GM21786 (cell line): Measurements from ENCODE around the gene OR11G2.
"Not testable (repeated sequence)": the region's sequence is repeated elsewhere in the genome, so short reads cannot be mapped to it uniquely, and the experiment has no call there.

Source experiments
- ATAC-seq: cut with Tn5 transposase; IDR thresholded peaks from one replicate; pipeline ENCODE4 v1.9.1; 2021; ENCODE audit not compliant: unreplicated experiment

Gene OR11G2

DNA sequence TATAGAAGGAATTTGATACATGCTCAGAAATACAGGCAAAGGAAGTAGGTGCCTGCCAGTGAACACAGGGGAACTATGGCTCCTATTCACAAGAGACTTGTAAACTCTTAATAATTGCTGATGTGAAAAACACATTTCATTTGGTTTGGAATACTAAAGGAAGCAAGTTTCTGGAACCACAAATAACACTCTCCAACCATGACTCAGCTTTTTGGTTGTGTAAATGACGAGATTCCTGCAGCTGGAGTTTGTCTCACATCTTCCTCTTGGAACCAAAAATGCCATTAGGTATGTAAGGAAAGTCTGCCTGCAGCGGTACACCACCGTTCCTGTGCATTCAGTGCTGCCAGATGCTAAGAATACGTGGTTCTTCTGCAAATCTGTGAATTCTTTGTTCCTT is 28.3 kb downstream of the OR11G2 start:
- ATAC-seq: no peak

DNA sequence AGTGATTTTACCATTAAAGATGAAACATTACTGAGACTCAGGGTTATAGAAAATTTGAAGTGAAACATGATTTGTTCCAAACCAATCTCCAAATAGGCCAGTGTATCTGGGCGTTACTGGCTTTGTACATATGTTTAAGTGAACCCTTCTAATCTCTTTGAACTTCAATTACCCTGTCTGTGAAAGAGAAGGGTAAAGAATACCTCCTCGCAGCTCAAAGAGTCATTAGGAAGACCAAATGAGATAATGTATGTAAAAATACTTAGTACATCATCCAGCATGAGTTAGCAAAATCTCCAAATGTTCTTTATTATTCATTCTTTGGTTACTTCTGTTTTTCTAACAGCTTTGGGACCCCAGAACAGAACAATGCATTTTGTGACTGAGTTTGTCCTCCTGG is 32.7 kb downstream of the OR11G2 start, which contains the start of gene OR11H6:
Gene OR11H6, plus strand, starts transcription at position 301 of the 400 bp plus-strand sequence. Its CDS starts 0 bp downstream, at position 301.
- no peak for ATAC-seq

DNA sequence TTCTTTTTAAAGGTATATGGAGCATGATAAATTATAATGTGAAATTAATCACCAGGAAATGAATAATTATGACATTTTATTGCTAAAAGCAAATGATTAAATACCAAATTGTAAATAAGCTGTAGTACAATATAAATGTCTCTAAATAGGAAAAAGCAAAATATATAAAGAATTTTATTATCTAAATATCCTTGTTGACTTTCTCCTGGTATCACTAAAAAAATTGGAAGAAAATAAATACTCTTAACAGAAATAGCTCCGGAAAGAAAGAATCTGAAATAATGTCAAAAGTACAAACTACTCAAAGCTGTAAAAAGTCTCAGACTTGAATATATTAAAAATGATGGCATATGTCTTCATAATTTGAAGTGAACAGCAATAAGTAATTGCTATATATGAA is 38.0 kb downstream of the OR11G2 start, which contains the start of gene OR11H7:
Gene OR11H7, plus strand, starts transcription at position 301 of the 400 bp plus-strand sequence.
- no peak for ATAC-seq

DNA sequence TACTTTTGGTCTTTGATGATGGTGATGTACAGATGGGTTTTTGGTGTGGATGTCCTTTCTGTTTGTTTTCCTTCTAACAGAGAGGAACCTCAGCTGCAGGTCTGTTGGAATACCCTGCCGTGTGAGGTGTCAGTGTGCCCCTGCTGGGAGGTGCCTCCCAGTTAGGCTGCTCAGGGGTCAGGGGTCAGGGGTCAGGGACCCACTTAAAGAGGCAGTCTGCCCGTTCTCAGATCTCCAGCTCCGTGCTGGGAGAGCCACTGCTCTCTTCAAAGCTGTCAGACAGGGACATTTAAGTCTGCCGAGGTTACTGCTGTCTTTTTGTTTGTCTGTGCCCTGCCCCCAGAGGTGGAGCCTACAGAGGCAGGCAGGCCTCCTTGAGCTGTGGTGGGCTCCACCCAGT is 44.7 kb downstream of the OR11G2 start:
- ATAC-seq: not testable (repeated sequence)

DNA sequence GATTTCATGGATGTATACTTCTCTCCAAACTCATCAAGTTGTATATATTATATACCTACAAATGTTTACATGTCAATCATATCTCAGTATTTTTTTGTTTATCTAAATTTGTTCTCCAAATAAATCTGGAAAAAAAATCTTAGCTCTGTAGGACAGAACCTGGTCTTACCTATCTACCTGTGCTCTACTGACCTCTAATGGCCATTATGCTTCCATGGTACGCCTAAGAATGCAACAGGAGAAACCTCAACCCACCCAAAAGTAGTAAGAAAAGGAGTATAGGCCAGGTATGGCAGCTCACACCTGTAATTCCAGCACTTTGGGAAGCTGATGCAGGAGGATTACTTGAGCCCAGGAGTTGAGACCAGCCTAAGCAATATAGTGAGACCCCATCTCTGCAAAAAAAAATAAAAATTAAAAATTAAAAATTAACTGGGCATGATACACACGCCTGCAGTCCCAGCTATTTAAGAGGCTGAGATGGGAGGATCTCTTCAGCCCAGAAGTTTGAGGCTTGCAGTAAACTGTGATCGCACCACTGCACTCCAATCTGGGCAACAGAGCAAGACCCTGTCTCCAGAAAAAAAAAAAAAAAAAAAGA is 57.0 kb downstream of the OR11G2 start:
- ATAC-seq: no peak
